Activated T-helper 2 cell treated with anti-CD3 and anti-CD28 coated beads, Interferon-gamma antibody, Interleukin-2, Interleukin-4, amounts not matched to agents 10 μg/mL and 5 μg/mL and 100 μg/mL, durations not matched to agents 14 hours and 24 hours and 36 hours (primary cell): Measurements from ENCODE around the gene BEST3. TPM values are rescaled to one million over a fixed set of nuclear protein-coding genes. Genes with fewer than 3 reads are reported as not detected.

Experiments used
- DNase-seq: peaks from one replicate; pipeline ENCODE4 v3.0.0; 2021; ENCODE audit warnings: low spot score
- H3K27ac Mint-ChIP-seq: one replicate; pipeline ENCODE4 v1.8.0; 2021; ENCODE audit warnings: mixed read lengths
- H3K27me3 Mint-ChIP-seq: one replicate; pipeline ENCODE4 v1.8.0; 2021; ENCODE audit warnings: low read depth, mixed read lengths
- H3K36me3 Mint-ChIP-seq: one replicate; pipeline ENCODE4 v1.8.0; 2021; ENCODE audit warnings: low read depth, mixed read lengths
- H3K4me1 Mint-ChIP-seq: one replicate; pipeline ENCODE4 v1.8.0; 2021; ENCODE audit warnings: low read depth, mixed read lengths
- H3K4me3 Mint-ChIP-seq: one replicate; pipeline ENCODE4 v1.8.0; 2021; ENCODE audit warnings: low read depth, mild to moderate bottlenecking, moderate library complexity, mixed read lengths
- H3K9me3 Mint-ChIP-seq: one replicate; pipeline ENCODE4 v1.8.0; 2021; ENCODE audit warnings: mixed read lengths
- intact Hi-C: fragments of 100-400 bp; cut with micrococcal nuclease; formaldehyde crosslinking; loops from one replicate; pipeline ENCODE4 v1.15.1; 2023
- total RNA-seq: library from RNA; stranded (reverse); gene quantifications from 2 replicates; pipeline ENCODE4 v1.2.3, GENCODE V29; 2022

The BEST3 gene
- not detected in 2 replicates for total RNA-seq

GRCh38 chr12:69698769-69699540 is at the start of gene BEST3:
TSS of gene BEST3 (minus strand) at chr12:69699303. CDS start at chr12:69697798, 1,505 bp downstream.
- H3K27ac Mint-ChIP-seq: no peak within 1 kb of the TSS
- no peaks in the 10 kb centered on the region for H3K4me1 Mint-ChIP-seq
- intact Hi-C loops: no loop called here

GRCh38 chr12:69744109-69744508 is 45.0 kb upstream of the BEST3 start:
- no peak overlapping the region for H3K27ac Mint-ChIP-seq
- no peaks in the 10 kb centered on the region for H3K9me3 Mint-ChIP-seq
- H3K4me3 Mint-ChIP-seq: no peak overlapping the region
- DNase-seq: no peak
- H3K36me3 Mint-ChIP-seq: peaks cover 4% of the 10 kb centered on the region
- H3K27me3 Mint-ChIP-seq: no peaks in the 10 kb centered on the region
- peaks cover 9% of the 10 kb centered on the region for H3K4me1 Mint-ChIP-seq
- intact Hi-C loops: no loop called here

More at GRCh38 chr12:69698769-69699540, at the start of gene BEST3:
- DNase-seq: no peak
- Mint-ChIP-seq H3K9me3 (no peaks in the 10 kb centered on the region), H3K27me3 (peaks cover 20% of the 10 kb centered on the region), H3K36me3 (no peaks in the 10 kb centered on the region), H3K4me3 (no peak within 1 kb of the TSS)

GRCh38 chr12:69739287-69740191 is 40.4 kb upstream of the BEST3 start:
- peaks cover 13% of the 10 kb centered on the region for H3K4me1 Mint-ChIP-seq
- H3K27ac Mint-ChIP-seq: peak overlapping the region; percentile 34
- H3K9me3 Mint-ChIP-seq: no peaks in the 10 kb centered on the region
- peak overlapping the region; percentile 81 for H3K4me3 Mint-ChIP-seq
- intact Hi-C loops: loop anchor here (2.0 to 10.0 kb wide), 6 partner anchors 155 to 625 kb away; partner anchors contain the start of genes CCT2, CNOT2, FRS2 and KCNMB4
- peak; percentile 54 for DNase-seq
- peaks cover 4% of the 10 kb centered on the region for H3K36me3 Mint-ChIP-seq
- peaks cover 24% of the 10 kb centered on the region for H3K27me3 Mint-ChIP-seq

GRCh38 chr12:69738351-69739286 is 39.5 kb upstream of the BEST3 start, which contains the start of gene RAB3IP:
TSS of gene RAB3IP (plus strand) at chr12:69738860. CDS start at chr12:69755409, 16,549 bp downstream.
- H3K4me3 Mint-ChIP-seq: peak within 1 kb of the TSS; percentile 81
- H3K4me1 Mint-ChIP-seq: peaks cover 13% of the 10 kb centered on the region
- DNase-seq: peak; percentile 87
- H3K36me3 Mint-ChIP-seq: peaks cover 4% of the 10 kb centered on the region
- intact Hi-C loops: loop anchor here (2.0 to 10.0 kb wide), 6 partner anchors 154 to 626 kb away; partner anchors contain the start of genes CCT2, CNOT2, FRS2 and KCNMB4
- H3K27ac Mint-ChIP-seq: peak within 1 kb of the TSS; percentile 70
- H3K9me3 Mint-ChIP-seq: no peaks in the 10 kb centered on the region
- peaks cover 33% of the 10 kb centered on the region for H3K27me3 Mint-ChIP-seq

GRCh38 chr12:69733638-69734037 is 34.5 kb upstream of the BEST3 start:
- Mint-ChIP-seq H3K27ac (no peak overlapping the region), H3K4me3 (no peak overlapping the region), H3K36me3 (no peaks in the 10 kb centered on the region), H3K9me3 (no peaks in the 10 kb centered on the region), H3K4me1 (peaks cover 4% of the 10 kb centered on the region), H3K27me3 (peaks cover 52% of the 10 kb centered on the region)
- intact Hi-C loops: loop anchor here (10.0 kb wide), 2 partner anchors 259 to 631 kb away; partner anchors contain the start of genes FRS2 and KCNMB4
- DNase-seq: no peak

- intact Hi-C loops: loop anchor here (10.0 kb wide), 2 partner anchors 257 to 633 kb away; partner anchors contain the start of genes FRS2 and KCNMB4
- Mint-ChIP-seq H3K36me3 (no peaks in the 10 kb centered on the region), H3K4me1 (no peaks in the 10 kb centered on the region), H3K27ac (no peak overlapping the region), H3K9me3 (no peaks in the 10 kb centered on the region), H3K27me3 (peaks cover 49% of the 10 kb centered on the region), H3K4me3 (no peak overlapping the region)
- no peak for DNase-seq
Observed at GRCh38 chr12:69732088-69732487, 33.0 kb upstream of the BEST3 start.

GRCh38 chr12:69726922-69727321 is 27.8 kb upstream of the BEST3 start:
- no peaks in the 10 kb centered on the region for H3K9me3 Mint-ChIP-seq
- H3K27me3 Mint-ChIP-seq: peaks cover 36% of the 10 kb centered on the region
- no peak overlapping the region for H3K27ac Mint-ChIP-seq
- no peak for DNase-seq
- no peaks in the 10 kb centered on the region for H3K4me1 Mint-ChIP-seq
- intact Hi-C loops: no loop called here
- H3K4me3 Mint-ChIP-seq: no peak overlapping the region
- H3K36me3 Mint-ChIP-seq: no peaks in the 10 kb centered on the region

GRCh38 chr12:69720750-69721149 is 21.6 kb upstream of the BEST3 start:
- Mint-ChIP-seq H3K4me1 (no peaks in the 10 kb centered on the region), H3K27ac (no peak overlapping the region), H3K27me3 (peaks cover 29% of the 10 kb centered on the region), H3K4me3 (no peak overlapping the region), H3K9me3 (no peaks in the 10 kb centered on the region), H3K36me3 (no peaks in the 10 kb centered on the region)
- DNase-seq: no peak
- intact Hi-C loops: no loop called here

- Mint-ChIP-seq H3K27me3 (peaks cover 26% of the 10 kb centered on the region), H3K27ac (no peak overlapping the region), H3K9me3 (no peaks in the 10 kb centered on the region), H3K36me3 (no peaks in the 10 kb centered on the region), H3K4me3 (no peak overlapping the region), H3K4me1 (no peaks in the 10 kb centered on the region)
- no peak for DNase-seq
- intact Hi-C loops: no loop called here
Observed at GRCh38 chr12:69719336-69720316, 20.5 kb upstream of the BEST3 start.

GRCh38 chr12:69714542-69714941 is 15.4 kb upstream of the BEST3 start:
- H3K4me3 Mint-ChIP-seq: no peak overlapping the region
- no peaks in the 10 kb centered on the region for H3K9me3 Mint-ChIP-seq
- peaks cover 19% of the 10 kb centered on the region for H3K27me3 Mint-ChIP-seq
- no peak overlapping the region for H3K27ac Mint-ChIP-seq
- H3K36me3 Mint-ChIP-seq: no peaks in the 10 kb centered on the region
- intact Hi-C loops: no loop called here
- no peaks in the 10 kb centered on the region for H3K4me1 Mint-ChIP-seq
- no peak for DNase-seq

GRCh38 chr12:69712826-69713225 is 13.7 kb upstream of the BEST3 start:
- no peak for DNase-seq
- Mint-ChIP-seq H3K27me3 (peaks cover 15% of the 10 kb centered on the region), H3K4me1 (no peaks in the 10 kb centered on the region), H3K9me3 (no peaks in the 10 kb centered on the region), H3K4me3 (no peak overlapping the region), H3K27ac (no peak overlapping the region), H3K36me3 (no peaks in the 10 kb centered on the region)
- intact Hi-C loops: no loop called here
